NCI-H1092 treated with DMSO at 0.1 percent for 48 hours (cell line): Measurements from ENCODE around the gene DPH2.
A peak's percentile ranks its signal among the peaks of the same experiment; 100 is the strongest.

Experiments
- DNase-seq: peaks from one replicate; lab custom pipeline; 2025; lab: John Stamatoyannopoulos, UW

Gene DPH2

GRCh38 chr1:43969746-43970466 lies at the start of gene DPH2:
Gene DPH2 (plus strand): TSS chr1:43970010. CDS start chr1:43970176, 166 bp downstream.
- DNase-seq: peak; percentile 98

GRCh38 chr1:43921022-43921421 lies 48.8 kb upstream of the DPH2 start:
- DNase-seq: no peak

- no peak for DNase-seq
Observed at GRCh38 chr1:43924516-43924915, 45.3 kb upstream of the DPH2 start.

GRCh38 chr1:43925846-43926245 lies 44.0 kb upstream of the DPH2 start:
- DNase-seq: no peak

GRCh38 chr1:43930168-43930948 lies 39.5 kb upstream of the DPH2 start:
- DNase-seq: no peak

GRCh38 chr1:43930949-43931275 lies 38.9 kb upstream of the DPH2 start:
- DNase-seq: no peak

- no peak for DNase-seq
Observed at GRCh38 chr1:43931711-43932660, 37.8 kb upstream of the DPH2 start.

- peak; percentile 62 for DNase-seq
Observed at GRCh38 chr1:43932786-43933385, 36.9 kb upstream of the DPH2 start.

- peak; percentile 62 for DNase-seq
Observed at GRCh38 chr1:43933386-43934100, 36.3 kb upstream of the DPH2 start, which contains the start of gene ARTN. Gene ARTN (plus strand): TSS chr1:43933801. CDS start chr1:43935657, 1,856 bp downstream.

GRCh38 chr1:43934101-43934985 lies 35.5 kb upstream of the DPH2 start:
- peak; percentile 79 for DNase-seq

- DNase-seq: no peak
Observed at GRCh38 chr1:43934986-43935324, 34.9 kb upstream of the DPH2 start.

GRCh38 chr1:43935711-43936427 lies 33.9 kb upstream of the DPH2 start:
- no peak for DNase-seq

- DNase-seq: peak; percentile 36
Observed at GRCh38 chr1:43936431-43937151, 33.2 kb upstream of the DPH2 start.

GRCh38 chr1:43937179-43937865 lies 32.5 kb upstream of the DPH2 start:
- no peak for DNase-seq

- no peak for DNase-seq
Observed at GRCh38 chr1:43938383-43938782, 31.4 kb upstream of the DPH2 start.

GRCh38 chr1:43938892-43939587 lies 30.8 kb upstream of the DPH2 start:
- no peak for DNase-seq

GRCh38 chr1:43942411-43942810 lies 27.4 kb upstream of the DPH2 start:
- no peak for DNase-seq

GRCh38 chr1:43944860-43945259 lies 24.9 kb upstream of the DPH2 start:
- DNase-seq: no peak
